Uterus (tissue), 2 donors: ENCODE measurements around the gene IRX5.

Experiments
- POLR2A ChIP-seq, 2 donors: fragments of 450-650 bp; IDR thresholded peaks; one replicate each; pipeline ENCODE4 v1.6.1; 2016; ENCODE audit warnings: antibody characterized with exemption in 2 of 2, mild to moderate bottlenecking in 1 of 2, moderate library complexity in 1 of 2
- TF ChIP-seq, protein P1 (sequence below), 4 experiments: fragments of 200-600 bp in 2 of 4; fragments of 450-650 bp in 2 of 4; sonication (generic) in 2 of 4; IDR thresholded peaks; one replicate each; pipeline ENCODE4 v1.5.1; 2016 to 2019; ENCODE audit warnings: antibody characterized with exemption in 4 of 4, mild to moderate bottlenecking in 2 of 4, moderate library complexity in 1 of 4

DNA sequence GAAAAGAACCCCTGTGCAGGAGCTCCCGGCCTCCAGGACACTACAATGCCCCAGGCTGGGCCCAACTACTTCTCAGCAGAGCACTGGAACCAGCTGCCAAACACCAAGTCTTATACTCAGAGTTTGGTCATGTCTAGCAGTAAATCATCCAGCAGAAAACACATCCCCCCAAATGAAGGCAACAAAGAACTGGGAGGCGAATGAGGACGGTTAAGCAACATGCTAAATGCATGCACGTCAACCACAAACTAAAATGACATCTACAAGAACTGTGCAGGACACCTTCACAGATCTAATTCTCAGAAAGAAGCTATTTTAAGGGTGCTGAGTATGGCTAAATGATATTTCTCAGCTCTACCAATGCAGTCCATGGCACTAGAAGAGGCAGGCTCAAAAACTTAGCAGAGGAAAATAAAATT is 7.6 kb upstream of the IRX5 start:
- TF ChIP-seq, protein P1, sequence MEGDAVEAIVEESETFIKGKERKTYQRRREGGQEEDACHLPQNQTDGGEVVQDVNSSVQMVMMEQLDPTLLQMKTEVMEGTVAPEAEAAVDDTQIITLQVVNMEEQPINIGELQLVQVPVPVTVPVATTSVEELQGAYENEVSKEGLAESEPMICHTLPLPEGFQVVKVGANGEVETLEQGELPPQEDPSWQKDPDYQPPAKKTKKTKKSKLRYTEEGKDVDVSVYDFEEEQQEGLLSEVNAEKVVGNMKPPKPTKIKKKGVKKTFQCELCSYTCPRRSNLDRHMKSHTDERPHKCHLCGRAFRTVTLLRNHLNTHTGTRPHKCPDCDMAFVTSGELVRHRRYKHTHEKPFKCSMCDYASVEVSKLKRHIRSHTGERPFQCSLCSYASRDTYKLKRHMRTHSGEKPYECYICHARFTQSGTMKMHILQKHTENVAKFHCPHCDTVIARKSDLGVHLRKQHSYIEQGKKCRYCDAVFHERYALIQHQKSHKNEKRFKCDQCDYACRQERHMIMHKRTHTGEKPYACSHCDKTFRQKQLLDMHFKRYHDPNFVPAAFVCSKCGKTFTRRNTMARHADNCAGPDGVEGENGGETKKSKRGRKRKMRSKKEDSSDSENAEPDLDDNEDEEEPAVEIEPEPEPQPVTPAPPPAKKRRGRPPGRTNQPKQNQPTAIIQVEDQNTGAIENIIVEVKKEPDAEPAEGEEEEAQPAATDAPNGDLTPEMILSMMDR (IDR thresholded peaks at IDR 0.05), result no peak
- TF ChIP-seq POLR2A (IDR thresholded peaks at IDR 0.05), result no peak
